DOHH2 (cell line): ENCODE data around the gene MARS1.

Source experiments
- CTCF ChIP-seq: fragments of 200-600 bp; sonication (generic); IDR thresholded peaks from one replicate; pipeline ENCODE4 v1.5.1; 2014; ENCODE audit warnings: antibody characterized with exemption, mild to moderate bottlenecking, low read depth, low read length; ENCODE audit not compliant: poor library complexity, severe bottlenecking
- EZH2phosphoT487 ChIP-seq: fragments of 200-600 bp; sonication (generic); IDR thresholded peaks from 2 replicates; pipeline ENCODE4 v1.6.1; 2017; ENCODE audit warnings: borderline replicate concordance, mild to moderate bottlenecking, antibody characterized with exemption, low read length, moderate library complexity, mixed read lengths

- TF ChIP-seq CTCF (no peak), EZH2phosphoT487 (no peak)
Observed at GRCh38 chr12:57550641-57551549, 63.0 kb downstream of the MARS1 start.
